WTC11 (cell line): ENCODE results near the gene CDH13.

ENCODE experiments used
- ELF4 ChIP-seq: sonication (generic); formaldehyde crosslinking; IDR thresholded peaks from 2 replicates; pipeline ENCODE4 v1.8.1; 2022; ENCODE audit warnings: low read depth, mild to moderate bottlenecking, moderate library complexity, missing genetic modification reagents
- FOXJ3 ChIP-seq: sonication (generic); formaldehyde crosslinking; IDR thresholded peaks from 2 replicates; pipeline ENCODE4 v1.9.0; 2021; ENCODE audit warnings: missing genetic modification reagents, mild to moderate bottlenecking, borderline replicate concordance
- JUN ChIP-seq: sonication (generic); formaldehyde crosslinking; IDR thresholded peaks from 2 replicates; pipeline ENCODE4 v1.8.0; 2023; ENCODE audit warnings: mild to moderate bottlenecking, missing genetic modification reagents
- NR3C1 ChIP-seq: sonication (generic); formaldehyde crosslinking; conservative IDR thresholded peaks from 2 replicates; pipeline ENCODE4 v1.8.1; 2023; ENCODE audit warnings: low read depth, mild to moderate bottlenecking, missing genetic modification reagents
- SP1 ChIP-seq: sonication (generic); formaldehyde crosslinking; conservative IDR thresholded peaks from 2 replicates; pipeline ENCODE4 v1.8.1; 2022; ENCODE audit warnings: missing genetic modification reagents
- TCF7 ChIP-seq: sonication (generic); formaldehyde crosslinking; IDR thresholded peaks from 2 replicates; pipeline ENCODE4 v1.8.0; 2022; ENCODE audit warnings: mild to moderate bottlenecking, low read depth, missing genetic modification reagents, moderate library complexity
- TF ChIP-seq, protein P1 (sequence below): sonication (generic); formaldehyde crosslinking; IDR thresholded peaks from 2 replicates; pipeline ENCODE4 v1.8.1; 2022; ENCODE audit warnings: mild to moderate bottlenecking, missing genetic modification reagents, moderate library complexity, borderline replicate concordance
- TF ChIP-seq, protein P2 (sequence below): fragments of 200-600 bp; IDR thresholded peaks from 2 replicates; pipeline ENCODE4 v1.8.0; 2022; ENCODE audit warnings: antibody characterized with exemption
- TF ChIP-seq, protein P3 (sequence below): sonication (generic); formaldehyde crosslinking; IDR thresholded peaks from 2 replicates; pipeline ENCODE4 v1.8.0; 2022; ENCODE audit warnings: mild to moderate bottlenecking, missing genetic modification reagents
- TF ChIP-seq, protein P4 (sequence below): sonication (generic); formaldehyde crosslinking; IDR thresholded peaks from 2 replicates; pipeline ENCODE4 v1.8.1; 2022; ENCODE audit warnings: low read depth, missing genetic modification reagents, borderline replicate concordance
- TF ChIP-seq, protein P5 (sequence below): sonication (generic); formaldehyde crosslinking; IDR thresholded peaks from 2 replicates; pipeline ENCODE4 v1.8.1; 2023; ENCODE audit warnings: mild to moderate bottlenecking, missing genetic modification reagents, moderate library complexity
- TF ChIP-seq, protein P6 (sequence below): sonication (generic); formaldehyde crosslinking; IDR thresholded peaks from 2 replicates; pipeline ENCODE4 v1.8.1; 2022; ENCODE audit warnings: missing genetic modification reagents, borderline replicate concordance

DNA sequence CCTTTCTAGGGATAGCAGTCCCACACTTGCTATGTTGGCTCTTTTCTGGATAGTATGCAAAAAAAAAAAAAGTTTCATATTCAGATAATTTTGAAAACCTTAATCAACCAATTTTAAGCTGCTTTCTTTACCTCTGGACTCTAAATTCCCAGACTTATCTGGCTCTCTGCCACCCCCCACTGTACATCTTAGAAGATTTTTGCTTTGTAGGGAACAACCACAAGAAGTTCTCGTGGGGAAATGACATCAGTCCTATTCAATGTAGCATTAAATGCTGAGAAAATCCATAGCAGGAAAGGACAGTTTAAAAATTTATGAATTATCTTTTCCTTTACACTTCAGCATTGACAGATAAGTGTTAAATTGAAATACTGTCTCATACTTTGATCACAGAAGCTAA, 618.3 kb downstream of the CDH13 start:
- TF ChIP-seq FOXJ3 (CRISPR knock-in tag) (no peak), TCF7 (no peak), JUN (no peak), SP1 (CRISPR knock-in tag) (no peak), ELF4 (CRISPR knock-in tag) (no peak), NR3C1 (CRISPR knock-in tag) (no peak)
- TF ChIP-seq, protein P1, sequence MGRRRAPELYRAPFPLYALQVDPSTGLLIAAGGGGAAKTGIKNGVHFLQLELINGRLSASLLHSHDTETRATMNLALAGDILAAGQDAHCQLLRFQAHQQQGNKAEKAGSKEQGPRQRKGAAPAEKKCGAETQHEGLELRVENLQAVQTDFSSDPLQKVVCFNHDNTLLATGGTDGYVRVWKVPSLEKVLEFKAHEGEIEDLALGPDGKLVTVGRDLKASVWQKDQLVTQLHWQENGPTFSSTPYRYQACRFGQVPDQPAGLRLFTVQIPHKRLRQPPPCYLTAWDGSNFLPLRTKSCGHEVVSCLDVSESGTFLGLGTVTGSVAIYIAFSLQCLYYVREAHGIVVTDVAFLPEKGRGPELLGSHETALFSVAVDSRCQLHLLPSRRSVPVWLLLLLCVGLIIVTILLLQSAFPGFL = no peak
- TF ChIP-seq, protein P2, sequence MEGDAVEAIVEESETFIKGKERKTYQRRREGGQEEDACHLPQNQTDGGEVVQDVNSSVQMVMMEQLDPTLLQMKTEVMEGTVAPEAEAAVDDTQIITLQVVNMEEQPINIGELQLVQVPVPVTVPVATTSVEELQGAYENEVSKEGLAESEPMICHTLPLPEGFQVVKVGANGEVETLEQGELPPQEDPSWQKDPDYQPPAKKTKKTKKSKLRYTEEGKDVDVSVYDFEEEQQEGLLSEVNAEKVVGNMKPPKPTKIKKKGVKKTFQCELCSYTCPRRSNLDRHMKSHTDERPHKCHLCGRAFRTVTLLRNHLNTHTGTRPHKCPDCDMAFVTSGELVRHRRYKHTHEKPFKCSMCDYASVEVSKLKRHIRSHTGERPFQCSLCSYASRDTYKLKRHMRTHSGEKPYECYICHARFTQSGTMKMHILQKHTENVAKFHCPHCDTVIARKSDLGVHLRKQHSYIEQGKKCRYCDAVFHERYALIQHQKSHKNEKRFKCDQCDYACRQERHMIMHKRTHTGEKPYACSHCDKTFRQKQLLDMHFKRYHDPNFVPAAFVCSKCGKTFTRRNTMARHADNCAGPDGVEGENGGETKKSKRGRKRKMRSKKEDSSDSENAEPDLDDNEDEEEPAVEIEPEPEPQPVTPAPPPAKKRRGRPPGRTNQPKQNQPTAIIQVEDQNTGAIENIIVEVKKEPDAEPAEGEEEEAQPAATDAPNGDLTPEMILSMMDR = no peak
- TF ChIP-seq, protein P3, sequence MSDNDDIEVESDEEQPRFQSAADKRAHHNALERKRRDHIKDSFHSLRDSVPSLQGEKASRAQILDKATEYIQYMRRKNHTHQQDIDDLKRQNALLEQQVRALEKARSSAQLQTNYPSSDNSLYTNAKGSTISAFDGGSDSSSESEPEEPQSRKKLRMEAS = no peak
- TF ChIP-seq, protein P4, sequence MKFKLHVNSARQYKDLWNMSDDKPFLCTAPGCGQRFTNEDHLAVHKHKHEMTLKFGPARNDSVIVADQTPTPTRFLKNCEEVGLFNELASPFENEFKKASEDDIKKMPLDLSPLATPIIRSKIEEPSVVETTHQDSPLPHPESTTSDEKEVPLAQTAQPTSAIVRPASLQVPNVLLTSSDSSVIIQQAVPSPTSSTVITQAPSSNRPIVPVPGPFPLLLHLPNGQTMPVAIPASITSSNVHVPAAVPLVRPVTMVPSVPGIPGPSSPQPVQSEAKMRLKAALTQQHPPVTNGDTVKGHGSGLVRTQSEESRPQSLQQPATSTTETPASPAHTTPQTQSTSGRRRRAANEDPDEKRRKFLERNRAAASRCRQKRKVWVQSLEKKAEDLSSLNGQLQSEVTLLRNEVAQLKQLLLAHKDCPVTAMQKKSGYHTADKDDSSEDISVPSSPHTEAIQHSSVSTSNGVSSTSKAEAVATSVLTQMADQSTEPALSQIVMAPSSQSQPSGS (CRISPR knock-in tag) = no peak
- TF ChIP-seq, protein P5, sequence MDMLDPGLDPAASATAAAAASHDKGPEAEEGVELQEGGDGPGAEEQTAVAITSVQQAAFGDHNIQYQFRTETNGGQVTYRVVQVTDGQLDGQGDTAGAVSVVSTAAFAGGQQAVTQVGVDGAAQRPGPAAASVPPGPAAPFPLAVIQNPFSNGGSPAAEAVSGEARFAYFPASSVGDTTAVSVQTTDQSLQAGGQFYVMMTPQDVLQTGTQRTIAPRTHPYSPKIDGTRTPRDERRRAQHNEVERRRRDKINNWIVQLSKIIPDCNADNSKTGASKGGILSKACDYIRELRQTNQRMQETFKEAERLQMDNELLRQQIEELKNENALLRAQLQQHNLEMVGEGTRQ = no peak
- TF ChIP-seq, protein P6, sequence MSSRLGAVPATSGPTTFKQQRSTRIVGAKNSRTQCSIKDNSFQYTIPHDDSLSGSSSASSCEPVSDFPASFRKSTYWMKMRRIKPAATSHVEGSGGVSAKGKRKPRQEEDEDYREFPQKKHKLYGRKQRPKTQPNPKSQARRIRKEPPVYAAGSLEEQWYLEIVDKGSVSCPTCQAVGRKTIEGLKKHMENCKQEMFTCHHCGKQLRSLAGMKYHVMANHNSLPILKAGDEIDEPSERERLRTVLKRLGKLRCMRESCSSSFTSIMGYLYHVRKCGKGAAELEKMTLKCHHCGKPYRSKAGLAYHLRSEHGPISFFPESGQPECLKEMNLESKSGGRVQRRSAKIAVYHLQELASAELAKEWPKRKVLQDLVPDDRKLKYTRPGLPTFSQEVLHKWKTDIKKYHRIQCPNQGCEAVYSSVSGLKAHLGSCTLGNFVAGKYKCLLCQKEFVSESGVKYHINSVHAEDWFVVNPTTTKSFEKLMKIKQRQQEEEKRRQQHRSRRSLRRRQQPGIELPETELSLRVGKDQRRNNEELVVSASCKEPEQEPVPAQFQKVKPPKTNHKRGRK = no peak
